NCI-H526 (cell line): Measurements from ENCODE around the gene LDLRAD4.
A peak's percentile ranks its signal among the peaks of the same experiment; 100 is the strongest.

Experiments
- DNase-seq, 2 experiments: peaks; one replicate each; lab custom pipeline; 2025; lab: John Stamatoyannopoulos, UW

LDLRAD4 gene

GRCh38 chr18:13514558-13514957 is 296.0 kb downstream of the LDLRAD4 start:
- no peak for DNase-seq

- DNase-seq, result no peak
Measured at GRCh38 chr18:13516855-13517254, 298.3 kb downstream of the LDLRAD4 start.

- DNase-seq, result no peak
Measured at GRCh38 chr18:13517369-13517768, 298.8 kb downstream of the LDLRAD4 start.

- no peak for DNase-seq
Measured at GRCh38 chr18:13518382-13518781, 299.8 kb downstream of the LDLRAD4 start.

GRCh38 chr18:13520306-13520705 is 301.7 kb downstream of the LDLRAD4 start:
- DNase-seq, result no peak

GRCh38 chr18:13520741-13521140 is 302.2 kb downstream of the LDLRAD4 start:
- DNase-seq, result no peak

GRCh38 chr18:13521418-13521817 is 302.9 kb downstream of the LDLRAD4 start:
- DNase-seq, result no peak

GRCh38 chr18:13522256-13522655 is 303.7 kb downstream of the LDLRAD4 start:
- DNase-seq, result no peak

GRCh38 chr18:13522861-13523660 is 304.5 kb downstream of the LDLRAD4 start:
- no peak for DNase-seq

- DNase-seq, result no peak
Measured at GRCh38 chr18:13524054-13524453, 305.5 kb downstream of the LDLRAD4 start.

- DNase-seq, result no peak
Measured at GRCh38 chr18:13524811-13525210, 306.3 kb downstream of the LDLRAD4 start.

- no peak for DNase-seq
Measured at GRCh38 chr18:13525381-13526029, 306.9 kb downstream of the LDLRAD4 start.

GRCh38 chr18:13526519-13526918 is 308.0 kb downstream of the LDLRAD4 start:
- DNase-seq, result no peak

GRCh38 chr18:13527256-13527655 is 308.7 kb downstream of the LDLRAD4 start:
- no peak for DNase-seq

- DNase-seq, result no peak
Measured at GRCh38 chr18:13527730-13528129, 309.2 kb downstream of the LDLRAD4 start.

- DNase-seq, result no peak
Measured at GRCh38 chr18:13528739-13529392, 310.3 kb downstream of the LDLRAD4 start.

GRCh38 chr18:13530033-13530878 is 311.7 kb downstream of the LDLRAD4 start:
- DNase-seq, result no peak

- DNase-seq, result peak in 1 of 2 experiments; percentile 44
Measured at GRCh38 chr18:13530879-13531387, 312.4 kb downstream of the LDLRAD4 start.

GRCh38 chr18:13531681-13532325 is 313.2 kb downstream of the LDLRAD4 start:
- no peak for DNase-seq

- no peak for DNase-seq
Measured at GRCh38 chr18:13532406-13533075, 314.0 kb downstream of the LDLRAD4 start.

GRCh38 chr18:13534631-13535030 is 316.1 kb downstream of the LDLRAD4 start:
- no peak for DNase-seq
